CD14-positive monocyte (primary cell): ENCODE results near the gene NBPF4. TPM values are rescaled to one million over a fixed set of nuclear protein-coding genes. Genes with fewer than 3 reads are reported as not detected.

Experiments used
- DNase-seq, 3 donors: peaks; one replicate each; pipeline ENCODE4 v3.0.0-alpha.2; 2011 to 2022
- H2AFZ ChIP-seq: 2 replicates; pipeline ENCODE4 v1.6.0; 2012; ENCODE audit warnings: mild to moderate bottlenecking, low read depth, low read length, inconsistent platforms; ENCODE audit not compliant: insufficient read depth, poor library complexity, severe bottlenecking
- H3K27ac ChIP-seq, 2 donors: 1 replicate in 1 of 2; 2 replicates in 1 of 2; pipeline ENCODE4 v1.5.1; 2012 to 2013; ENCODE audit warnings: low read length in 2 of 2, control low read depth in 1 of 2, inconsistent platforms in 1 of 2, low read depth in 1 of 2, mild to moderate bottlenecking in 1 of 2
- H3K27me3 ChIP-seq, 2 donors: one replicate each; pipeline versions ENCODE4 v1.6.0 to v1.6.1; 2011 to 2013; ENCODE audit warnings: low read length in 2 of 2; ENCODE audit not compliant: control insufficient read depth in 2 of 2, insufficient read depth in 2 of 2
- H3K36me3 ChIP-seq, 2 donors: replicated peaks in 1 of 2; 1 replicate in 1 of 2; 2 replicates in 1 of 2; pipeline versions ENCODE4 v1.5.1 to v1.6.1; 2012 to 2013; ENCODE audit warnings: low read length in 2 of 2, control low read depth in 1 of 2, inconsistent platforms in 1 of 2, mild to moderate bottlenecking in 1 of 2; ENCODE audit not compliant: insufficient read depth in 2 of 2, control insufficient read depth in 1 of 2
- H3K4me1 ChIP-seq, 2 donors: 1 replicate in 1 of 2; 2 replicates in 1 of 2; pipeline versions ENCODE4 v1.5.1 to v1.6.1; 2012 to 2013; ENCODE audit warnings: low read length in 2 of 2, control low read depth in 1 of 2, inconsistent platforms in 1 of 2, mild to moderate bottlenecking in 1 of 2, moderate library complexity in 1 of 2; ENCODE audit not compliant: insufficient read depth in 2 of 2, control insufficient read depth in 1 of 2
- H3K4me2 ChIP-seq: replicated peaks from 2 replicates; pipeline ENCODE3; 2012; ENCODE audit warnings: low read length, moderate library complexity, mild to moderate bottlenecking; ENCODE audit not compliant: poor library complexity, severe bottlenecking; ENCODE audit errors: extremely low read depth
- H3K4me3 ChIP-seq, 3 experiments: fragments of 200-600 bp in 1 of 3; sonication (generic) in 1 of 3; replicated peaks in 1 of 3; 1 replicate in 2 of 3; 2 replicates in 1 of 3; pipeline ENCODE4 v1.5.1; 2011 to 2013; ENCODE audit warnings: low read length in 3 of 3, mild to moderate bottlenecking in 3 of 3, control low read depth in 2 of 3, low read depth in 2 of 3, inconsistent platforms in 1 of 3, moderate library complexity in 1 of 3
- H3K79me2 ChIP-seq: 2 replicates; pipeline ENCODE4 v1.6.0; 2012; ENCODE audit warnings: mild to moderate bottlenecking, control low read depth, inconsistent platforms, low read length, moderate library complexity; ENCODE audit not compliant: insufficient read depth
- H3K9ac ChIP-seq: 2 replicates; pipeline ENCODE4 v1.6.0; 2017; ENCODE audit warnings: low read length, mild to moderate bottlenecking; ENCODE audit not compliant: insufficient read depth, poor library complexity, severe bottlenecking
- H3K9me3 ChIP-seq, 2 donors: replicated peaks in 1 of 2; 1 replicate in 1 of 2; 2 replicates in 1 of 2; pipeline versions ENCODE4 v1.5.1 to v1.6.1; 2012 to 2013; ENCODE audit warnings: low read length in 2 of 2, control low read depth in 1 of 2; ENCODE audit not compliant: control insufficient read depth in 1 of 2, insufficient read depth in 1 of 2
- H4K20me1 ChIP-seq: 2 replicates; pipeline ENCODE4 v1.6.0; 2012; ENCODE audit warnings: mild to moderate bottlenecking, low read length, control low read depth, moderate library complexity; ENCODE audit not compliant: insufficient read depth
- H3K27ac Mint-ChIP-seq, 7 donors: one replicate each; pipeline ENCODE4 v1.8.0; 2020; ENCODE audit warnings: mild to moderate bottlenecking in 7 of 7, mixed read lengths in 7 of 7, moderate library complexity in 6 of 7, inconsistent platforms in 2 of 7
- H3K27me3 Mint-ChIP-seq, 3 donors: one replicate each; pipeline ENCODE4 v1.8.0; 2021 to 2022; ENCODE audit warnings: low read depth in 3 of 3, mild to moderate bottlenecking in 3 of 3, mixed read lengths in 3 of 3, moderate library complexity in 3 of 3, inconsistent platforms in 1 of 3
- H3K36me3 Mint-ChIP-seq, 2 donors: one replicate each; pipeline ENCODE4 v1.8.0; 2020; ENCODE audit warnings: mixed read lengths in 2 of 2, inconsistent platforms in 1 of 2, mild to moderate bottlenecking in 1 of 2
- H3K4me1 Mint-ChIP-seq: one replicate; pipeline ENCODE4 v1.8.0; 2020; ENCODE audit warnings: mild to moderate bottlenecking, mixed read lengths
- H3K4me3 Mint-ChIP-seq, 2 donors: one replicate each; pipeline ENCODE4 v1.8.0; 2020; ENCODE audit warnings: mild to moderate bottlenecking in 2 of 2, mixed read lengths in 2 of 2, moderate library complexity in 1 of 2
- H3K9me3 Mint-ChIP-seq, 7 donors: one replicate each; pipeline ENCODE4 v1.8.0; 2020 to 2022; ENCODE audit warnings: mixed read lengths in 7 of 7, mild to moderate bottlenecking in 6 of 7, moderate library complexity in 6 of 7, inconsistent platforms in 2 of 7
- WGBS: methylation state at CpG from one replicate; pipeline ENCODE4 v1.1.5; 2013; ENCODE audit warnings: missing lambda C conversion rate; ENCODE audit not compliant: insufficient coverage; 5-methylcytosine and 5-hydroxymethylcytosine counted together
- intact Hi-C, 2 donors: fragments of 100-400 bp; cut with micrococcal nuclease; formaldehyde crosslinking; loops; one replicate each; pipeline versions ENCODE4 v1.15.0 to v1.15.1; 2023
- polyA plus RNA-seq, 3 donors: library from polyadenylated mRNA; depleted of rRNA in 1 of 3; unstranded in 2 of 3; stranded (reverse) in 1 of 3; fragments of 300-500 nt in 2 of 3; fragments of >200 nt in 1 of 3; fragmentation: Illumina TruSeq in 2 of 3; gene quantifications; 1 replicate in 2 of 3; 2 replicates in 1 of 3; pipeline ENCODE4 v1.2.3, GENCODE V29; 2012 to 2021
- TF ChIP-seq, protein P1 (sequence below): fragments of 200-600 bp; IDR thresholded peaks from one replicate; pipeline ENCODE4 v1.8.0; 2022; ENCODE audit warnings: antibody characterized with exemption, mild to moderate bottlenecking

The NBPF4 gene
- polyA plus RNA-seq, 3 donors = not detected

DNA sequence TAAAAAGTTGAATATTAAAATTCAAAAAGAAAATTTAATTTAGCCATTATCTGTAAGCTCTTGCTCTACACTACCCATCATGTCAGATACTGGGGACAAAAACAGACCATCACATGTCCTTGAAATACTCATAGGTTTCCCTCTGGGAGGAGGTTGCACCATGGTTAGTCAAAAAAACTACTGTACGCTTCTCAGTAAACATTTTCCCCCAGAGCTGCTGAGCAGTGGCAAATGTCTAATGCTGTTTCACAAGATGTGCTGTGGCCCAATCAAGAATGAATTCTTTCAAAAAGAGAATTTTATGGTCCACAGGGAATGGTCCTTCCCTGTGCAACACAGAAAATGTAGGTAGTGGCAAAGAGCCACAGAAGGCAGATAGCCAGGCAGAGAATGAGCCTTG lies 49.8 kb downstream of the NBPF4 start:
- peaks cover 77% of the 10 kb centered on the region for H4K20me1 ChIP-seq
- H3K36me3 ChIP-seq = peaks cover 43 to 82% of the 10 kb centered on the region in 2 donors
- peaks cover 11 to 20% of the 10 kb centered on the region in 2 donors for H3K4me1 ChIP-seq
- DNase-seq = no peak
- peak overlapping the region in 2 of 7 donors; percentile 10 to 26 for H3K27ac Mint-ChIP-seq
- peak overlapping the region in 1 of 2 donors; percentile 20 for H3K27ac ChIP-seq
- no CpG with 5 or more reads among the region's 1 CpG for WGBS
- no peak overlapping the region for H3K4me2 ChIP-seq
- peaks cover 15 to 32% of the 10 kb centered on the region in 2 donors for H3K9me3 ChIP-seq
- H3K27me3 Mint-ChIP-seq = peaks cover 0 to 1% (median 0%) of the 10 kb centered on the region in 3 donors
- no peak overlapping the region for H2AFZ ChIP-seq
- peaks cover 30% of the 10 kb centered on the region for H3K4me1 Mint-ChIP-seq
- intact Hi-C loops = no loop called here
- peaks cover 99% of the 10 kb centered on the region for H3K79me2 ChIP-seq
- peaks cover 7 to 21% (median 15%) of the 10 kb centered on the region in 7 donors for H3K9me3 Mint-ChIP-seq
- TF ChIP-seq, protein P1, sequence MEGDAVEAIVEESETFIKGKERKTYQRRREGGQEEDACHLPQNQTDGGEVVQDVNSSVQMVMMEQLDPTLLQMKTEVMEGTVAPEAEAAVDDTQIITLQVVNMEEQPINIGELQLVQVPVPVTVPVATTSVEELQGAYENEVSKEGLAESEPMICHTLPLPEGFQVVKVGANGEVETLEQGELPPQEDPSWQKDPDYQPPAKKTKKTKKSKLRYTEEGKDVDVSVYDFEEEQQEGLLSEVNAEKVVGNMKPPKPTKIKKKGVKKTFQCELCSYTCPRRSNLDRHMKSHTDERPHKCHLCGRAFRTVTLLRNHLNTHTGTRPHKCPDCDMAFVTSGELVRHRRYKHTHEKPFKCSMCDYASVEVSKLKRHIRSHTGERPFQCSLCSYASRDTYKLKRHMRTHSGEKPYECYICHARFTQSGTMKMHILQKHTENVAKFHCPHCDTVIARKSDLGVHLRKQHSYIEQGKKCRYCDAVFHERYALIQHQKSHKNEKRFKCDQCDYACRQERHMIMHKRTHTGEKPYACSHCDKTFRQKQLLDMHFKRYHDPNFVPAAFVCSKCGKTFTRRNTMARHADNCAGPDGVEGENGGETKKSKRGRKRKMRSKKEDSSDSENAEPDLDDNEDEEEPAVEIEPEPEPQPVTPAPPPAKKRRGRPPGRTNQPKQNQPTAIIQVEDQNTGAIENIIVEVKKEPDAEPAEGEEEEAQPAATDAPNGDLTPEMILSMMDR = no peak
- H3K9ac ChIP-seq = no peak overlapping the region
- H3K4me3 ChIP-seq = no peak overlapping the region
- H3K27me3 ChIP-seq = no peaks in the 10 kb centered on the region
- no peak overlapping the region for H3K4me3 Mint-ChIP-seq
- peaks cover 52 to 61% of the 10 kb centered on the region in 2 donors for H3K36me3 Mint-ChIP-seq

DNA sequence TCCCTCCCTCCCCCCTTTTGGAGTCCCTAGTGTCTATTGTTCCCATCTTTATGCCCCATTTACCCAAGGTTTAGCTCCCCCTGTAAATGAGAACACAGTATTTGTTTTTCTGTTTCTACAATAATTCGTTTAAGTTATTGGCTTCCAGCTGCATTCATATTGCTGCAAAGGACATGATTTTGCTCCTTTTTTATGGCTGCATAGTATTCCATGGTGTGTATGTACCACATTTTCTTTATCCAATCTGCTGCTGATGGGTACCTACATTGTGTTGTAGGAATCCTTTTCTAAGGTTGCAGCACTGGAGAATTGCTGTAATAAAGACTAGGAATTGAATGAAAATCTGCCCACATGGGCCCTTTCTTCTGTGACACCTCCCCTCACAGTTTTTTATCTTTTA lies 50.5 kb downstream of the NBPF4 start:
- intact Hi-C loops = no loop called here
- peaks cover 43 to 89% of the 10 kb centered on the region in 2 donors for H3K36me3 ChIP-seq
- H3K4me1 ChIP-seq = peaks cover 3 to 13% of the 10 kb centered on the region in 2 donors
- Mint-ChIP-seq H3K9me3 (peaks cover 9 to 22% (median 15%) of the 10 kb centered on the region in 7 donors), H3K27ac (peak overlapping the region in 1 of 7 donors; percentile 33), H3K36me3 (peaks cover 59 to 68% of the 10 kb centered on the region in 2 donors), H3K27me3 (peaks cover 0 to 1% (median 0%) of the 10 kb centered on the region in 3 donors), H3K4me3 (no peak overlapping the region), H3K4me1 (peaks cover 26% of the 10 kb centered on the region)
- DNase-seq = no peak
- no peak overlapping the region for H3K4me3 ChIP-seq
- H3K9me3 ChIP-seq = peaks cover 15 to 32% of the 10 kb centered on the region in 2 donors
- peaks cover 78% of the 10 kb centered on the region for H4K20me1 ChIP-seq
- H2AFZ ChIP-seq = no peak overlapping the region
- H3K27me3 ChIP-seq = no peaks in the 10 kb centered on the region
- no peak overlapping the region for H3K4me2 ChIP-seq
- no peak overlapping the region for H3K27ac ChIP-seq
- H3K9ac ChIP-seq = no peak overlapping the region
- TF ChIP-seq, protein P1 = no peak
- WGBS = no CpG with 5 or more reads among the region's 1 CpG
- H3K79me2 ChIP-seq = peaks cover 99% of the 10 kb centered on the region
